Central memory CD4-positive, alpha-beta T cell (primary cell): ENCODE results near the gene OR51E2.

ENCODE experiments used
- DNase-seq: peaks from one replicate; pipeline ENCODE4 v3.0.0; 2022

Gene OR51E2

GRCh38 chr11:4662876-4663275 is 34.8 kb downstream of the OR51E2 start:
- no peak for DNase-seq

GRCh38 chr11:4658629-4659445 is 38.8 kb downstream of the OR51E2 start:
- no peak for DNase-seq

- DNase-seq = no peak
These were observed 42.9 kb downstream of the OR51E2 start for GRCh38 chr11:4654635-4655369.

GRCh38 chr11:4647766-4648165 is 49.9 kb downstream of the OR51E2 start:
- no peak for DNase-seq

GRCh38 chr11:4645974-4646373 is 51.7 kb downstream of the OR51E2 start:
- DNase-seq = no peak

- no peak for DNase-seq
These were observed 53.4 kb downstream of the OR51E2 start for GRCh38 chr11:4644233-4644632.

GRCh38 chr11:4643682-4644081 is 54.0 kb downstream of the OR51E2 start, which contains the start of gene OR51E1:
Gene OR51E1, plus strand, starts transcription at chr11:4643982. Its CDS starts 8,545 bp downstream, at chr11:4652527.
- no peak for DNase-seq

GRCh38 chr11:4643076-4643475 is 54.6 kb downstream of the OR51E2 start:
- no peak for DNase-seq

- no peak for DNase-seq
These were observed 55.6 kb downstream of the OR51E2 start for GRCh38 chr11:4642043-4642442.

GRCh38 chr11:4641501-4641900 is 56.2 kb downstream of the OR51E2 start:
- no peak for DNase-seq

- no peak for DNase-seq
These were observed 57.7 kb downstream of the OR51E2 start for GRCh38 chr11:4639931-4640330.

GRCh38 chr11:4637662-4638047 is 60.0 kb downstream of the OR51E2 start:
- no peak for DNase-seq

- DNase-seq = peak; percentile 47
These were observed 60.5 kb downstream of the OR51E2 start, which contains the start of gene OR51D1 for GRCh38 chr11:4636962-4637661. Gene OR51D1, plus strand, starts transcription at chr11:4637477. Its CDS starts 2,314 bp downstream, at chr11:4639791.

- DNase-seq = no peak
These were observed 61.5 kb downstream of the OR51E2 start for GRCh38 chr11:4636136-4636535.
